ENCODE measurements around the gene BRME1.

Gene BRME1

GRCh38 chr19:13887517-13887916, 18.4 kb downstream of the BRME1 start:
- DNase-seq (ENCODE audit: low read depth in 2 of 2): no peak

- DNase-seq (ENCODE audit: low read depth in 2 of 2): no peak
Measured at GRCh38 chr19:13887018-13887436, 18.9 kb downstream of the BRME1 start.

- DNase-seq (ENCODE audit: low read depth in 2 of 2): no peak
Measured at GRCh38 chr19:13885826-13886365, 20.0 kb downstream of the BRME1 start.

GRCh38 chr19:13884726-13885591, 21.0 kb downstream of the BRME1 start:
- no peak for DNase-seq (ENCODE audit: low read depth in 2 of 2)

GRCh38 chr19:13883516-13884064, 22.3 kb downstream of the BRME1 start:
- no peak for DNase-seq (ENCODE audit: low read depth in 2 of 2)

GRCh38 chr19:13882836-13883235, 23.1 kb downstream of the BRME1 start:
- DNase-seq (ENCODE audit: low read depth in 2 of 2): no peak

GRCh38 chr19:13882419-13882795, 23.5 kb downstream of the BRME1 start:
- DNase-seq (ENCODE audit: low read depth in 2 of 2): no peak

GRCh38 chr19:13881692-13882418, 24.1 kb downstream of the BRME1 start:
- DNase-seq (ENCODE audit: low read depth in 2 of 2): peak in 1 of 2 donors; percentile 32

- DNase-seq (ENCODE audit: low read depth in 2 of 2): no peak
Measured at GRCh38 chr19:13881251-13881691, 24.6 kb downstream of the BRME1 start.

GRCh38 chr19:13880059-13881043, 25.6 kb downstream of the BRME1 start:
- DNase-seq (ENCODE audit: low read depth in 2 of 2): peak; percentile 96 to 98

GRCh38 chr19:13877303-13877702, 28.6 kb downstream of the BRME1 start:
- DNase-seq (ENCODE audit: low read depth in 2 of 2): no peak

- no peak for DNase-seq (ENCODE audit: low read depth in 2 of 2)
Measured at GRCh38 chr19:13876834-13877233, 29.1 kb downstream of the BRME1 start, which contains the start of gene NANOS3. Gene NANOS3 (plus strand): TSS chr19:13877134. CDS start chr19:13877249, 115 bp downstream.

- DNase-seq (ENCODE audit: low read depth in 2 of 2): no peak
Measured at GRCh38 chr19:13875824-13876223, 30.1 kb downstream of the BRME1 start.

GRCh38 chr19:13873834-13874515, 31.9 kb downstream of the BRME1 start:
- DNase-seq (ENCODE audit: low read depth in 2 of 2): no peak

- no peak for DNase-seq (ENCODE audit: low read depth in 2 of 2)
Measured at GRCh38 chr19:13872695-13873389, 33.1 kb downstream of the BRME1 start.

GRCh38 chr19:13872339-13872694, 33.6 kb downstream of the BRME1 start:
- DNase-seq (ENCODE audit: low read depth in 2 of 2): no peak

GRCh38 chr19:13870873-13871272, 35.0 kb downstream of the BRME1 start:
- DNase-seq (ENCODE audit: low read depth in 2 of 2): no peak

GRCh38 chr19:13869281-13869680, 36.6 kb downstream of the BRME1 start:
- DNase-seq (ENCODE audit: low read depth in 2 of 2): no peak

GRCh38 chr19:13868663-13869062, 37.3 kb downstream of the BRME1 start:
- no peak for DNase-seq (ENCODE audit: low read depth in 2 of 2)
